IPS DF 4.7 (cell line): Measurements from ENCODE around the gene CSAG2.
"Not testable (repeated sequence)": the region's sequence is repeated elsewhere in the genome, so short reads cannot be mapped to it uniquely, and the experiment has no call there.

Experiments
- DNase-seq: peaks from one replicate; pipeline ENCODE4 v3.0.0-alpha.2; 2013; ENCODE audit warnings: low spot score; ENCODE audit errors: extremely low read depth

The CSAG2 gene

GRCh38 chrX:152709173-152709572 lies at the start of gene CSAG2:
Gene CSAG2, minus strand, starts transcription at chrX:152709273. Its CDS starts 161 bp downstream, at chrX:152709112.
- not testable (repeated sequence) for DNase-seq

DNA sequence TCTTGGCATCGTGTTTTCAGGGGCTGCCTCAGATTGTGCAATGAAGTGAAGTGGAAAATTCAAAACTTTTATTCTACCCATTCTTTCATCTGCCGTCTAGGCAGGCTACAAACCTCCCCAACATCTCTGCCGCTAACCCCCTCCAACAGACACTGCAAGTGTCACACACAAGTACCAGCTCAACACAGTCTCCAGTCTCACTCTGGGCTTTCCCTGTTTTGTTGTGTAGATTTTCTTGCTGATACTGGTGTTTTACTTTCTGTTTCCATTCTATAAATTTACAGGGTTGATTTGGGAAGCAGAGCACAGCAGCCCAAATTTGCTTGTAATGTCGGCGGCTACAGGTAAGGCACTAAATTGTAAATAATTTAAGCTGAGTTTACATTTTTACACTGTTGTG lies 45.8 kb upstream of the CSAG2 start:
- not testable (repeated sequence) for DNase-seq

GRCh38 chrX:152753686-152754650 lies 44.9 kb upstream of the CSAG2 start, which contains the start of gene MAGEA2:
Gene MAGEA2, minus strand, starts transcription at chrX:152753842. Its CDS starts 2,479 bp downstream, at chrX:152751363.
- not testable (repeated sequence) for DNase-seq

- no peak for DNase-seq
These were observed 29.5 kb upstream of the CSAG2 start for GRCh38 chrX:152738560-152738959.

- not testable (repeated sequence) for DNase-seq
These were observed 27.5 kb upstream of the CSAG2 start for GRCh38 chrX:152736528-152736927.

- DNase-seq, result no peak
These were observed 26.9 kb upstream of the CSAG2 start for GRCh38 chrX:152735860-152736511.

GRCh38 chrX:152735101-152735500 lies 26.0 kb upstream of the CSAG2 start:
- DNase-seq, result no peak

DNA sequence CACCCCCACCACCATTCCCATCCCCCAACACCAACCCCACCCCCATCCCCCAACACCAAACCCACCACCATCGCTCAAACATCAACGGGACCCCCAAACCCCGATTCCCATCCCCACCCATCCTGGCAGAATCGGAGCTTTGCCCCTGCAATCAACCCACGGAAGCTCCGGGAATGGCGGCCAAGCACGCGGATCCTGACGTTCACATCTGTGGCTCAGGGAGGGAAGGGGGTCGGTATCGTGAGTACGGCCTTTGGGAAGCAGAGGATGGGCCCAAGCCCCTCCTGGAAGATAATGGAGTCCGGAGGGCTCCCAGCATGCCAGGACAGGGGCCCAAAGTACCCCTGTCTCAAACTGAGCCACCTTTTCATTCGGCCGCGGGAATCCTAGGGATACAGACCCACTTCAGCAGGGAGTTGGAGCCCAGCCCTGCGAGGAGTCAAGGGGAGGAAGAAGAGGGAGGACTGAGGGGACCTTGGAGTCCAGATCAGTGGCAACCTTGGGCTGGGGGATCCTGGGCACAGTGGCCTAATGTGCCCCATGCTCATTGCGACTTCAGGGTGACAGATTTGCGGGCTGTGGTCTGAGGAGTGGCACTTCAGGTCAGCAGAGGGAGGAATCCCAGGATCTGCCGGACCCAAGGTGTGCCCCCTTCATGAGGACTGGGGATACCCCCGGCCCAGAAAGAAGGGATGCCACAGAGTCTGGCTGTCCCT lies 25.2 kb upstream of the CSAG2 start:
- DNase-seq, result not testable (repeated sequence)

- DNase-seq, result no peak
These were observed 24.3 kb upstream of the CSAG2 start, which contains the start of the genes CSAG1 and MAGEA12 for GRCh38 chrX:152733261-152733975. Gene CSAG1, minus strand, starts transcription at chrX:152733721. Its CDS starts 1,261 bp downstream, at chrX:152732460. Gene MAGEA12, plus strand, starts transcription at chrX:152733757. Its CDS starts 2,405 bp downstream, at chrX:152736162.

DNA sequence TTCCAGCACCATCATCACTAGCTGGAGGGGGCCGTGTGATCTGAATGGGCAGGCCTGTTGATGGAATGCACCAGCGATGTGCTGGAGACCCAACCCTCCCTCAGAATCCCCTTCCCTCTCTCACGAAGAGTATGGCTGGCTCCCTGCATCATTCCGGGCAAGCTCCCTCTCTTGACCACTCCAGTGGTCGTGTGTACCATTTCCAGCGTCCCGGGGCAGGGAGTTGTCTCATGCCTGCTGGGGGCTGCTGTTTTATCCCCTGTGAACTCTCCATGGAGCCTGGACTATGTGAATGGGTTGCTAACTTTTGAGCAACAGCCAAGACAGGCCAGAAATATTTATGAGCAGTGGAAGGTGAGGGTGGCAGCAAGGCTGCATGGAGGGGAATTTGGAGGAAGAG lies 16.3 kb upstream of the CSAG2 start:
- no peak for DNase-seq

GRCh38 chrX:152713815-152714787 lies 5.0 kb upstream of the CSAG2 start, which contains the start of gene MAGEA2B:
Gene MAGEA2B, plus strand, starts transcription at chrX:152714628. Its CDS starts 2,479 bp downstream, at chrX:152717107.
- DNase-seq, result not testable (repeated sequence)

GRCh38 chrX:152713195-152713594 lies 4.1 kb upstream of the CSAG2 start:
- not testable (repeated sequence) for DNase-seq

- DNase-seq, result not testable (repeated sequence)
These were observed 2.6 kb downstream of the CSAG2 start for GRCh38 chrX:152706500-152706899.

DNA sequence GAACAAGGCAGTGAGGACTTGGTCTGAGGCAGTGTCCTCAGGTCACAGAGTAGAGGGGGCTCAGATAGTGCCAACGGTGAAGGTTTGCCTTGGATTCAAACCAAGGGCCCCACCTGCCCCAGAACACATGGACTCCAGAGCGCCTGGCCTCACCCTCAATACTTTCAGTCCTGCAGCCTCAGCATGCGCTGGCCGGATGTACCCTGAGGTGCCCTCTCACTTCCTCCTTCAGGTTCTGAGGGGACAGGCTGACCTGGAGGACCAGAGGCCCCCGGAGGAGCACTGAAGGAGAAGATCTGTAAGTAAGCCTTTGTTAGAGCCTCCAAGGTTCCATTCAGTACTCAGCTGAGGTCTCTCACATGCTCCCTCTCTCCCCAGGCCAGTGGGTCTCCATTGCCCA lies 8.7 kb downstream of the CSAG2 start:
- DNase-seq, result not testable (repeated sequence)

DNA sequence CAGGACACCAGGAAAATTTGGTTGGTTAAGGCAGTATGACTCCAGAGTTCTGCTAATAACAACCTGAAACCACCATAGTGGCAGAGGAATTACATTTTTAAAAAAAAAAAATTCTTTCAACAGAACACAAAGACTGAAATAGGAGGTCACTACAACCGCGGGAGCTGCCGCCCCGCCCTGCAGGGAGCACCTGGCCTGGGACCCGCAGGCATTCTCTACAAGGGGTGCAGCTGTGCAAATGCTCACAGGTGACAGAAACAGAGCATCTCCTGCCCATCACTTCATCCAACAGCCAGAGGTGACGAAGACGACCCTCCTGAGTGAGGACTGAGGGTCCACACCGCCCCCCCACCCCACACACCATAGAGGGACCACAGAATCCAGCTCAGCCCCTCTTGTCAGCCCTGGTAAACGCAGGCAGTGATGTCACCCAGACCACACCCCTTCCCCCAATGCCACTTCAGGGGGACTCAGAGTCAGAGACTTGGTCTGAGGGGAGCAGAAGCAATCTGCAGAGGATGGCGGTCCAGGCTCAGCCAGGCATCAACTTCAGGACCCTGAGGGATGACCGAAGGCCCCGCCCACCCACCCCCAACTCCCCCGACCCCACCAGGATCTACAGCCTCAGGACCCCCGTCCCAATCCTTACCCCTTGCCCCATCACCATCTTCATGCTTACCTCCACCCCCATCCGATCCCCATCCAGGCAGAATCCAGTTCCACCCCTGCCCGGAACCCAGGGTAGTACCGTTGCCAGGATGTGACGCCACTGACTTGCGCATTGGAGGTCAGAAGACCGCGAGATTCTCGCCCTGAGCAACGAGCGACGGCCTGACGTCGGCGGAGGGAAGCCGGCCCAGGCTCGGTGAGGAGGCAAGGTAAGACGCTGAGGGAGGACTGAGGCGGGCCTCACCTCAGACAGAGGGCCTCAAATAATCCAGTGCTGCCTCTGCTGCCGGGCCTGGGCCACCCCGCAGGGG lies 10.8 kb downstream of the CSAG2 start, which contains the start of gene MAGEA3:
Gene MAGEA3 (plus strand): TSS at position 843 of the 980 bp plus-strand sequence. CDS start 2,039 bp downstream, outside the sequence.
- not testable (repeated sequence) for DNase-seq

DNA sequence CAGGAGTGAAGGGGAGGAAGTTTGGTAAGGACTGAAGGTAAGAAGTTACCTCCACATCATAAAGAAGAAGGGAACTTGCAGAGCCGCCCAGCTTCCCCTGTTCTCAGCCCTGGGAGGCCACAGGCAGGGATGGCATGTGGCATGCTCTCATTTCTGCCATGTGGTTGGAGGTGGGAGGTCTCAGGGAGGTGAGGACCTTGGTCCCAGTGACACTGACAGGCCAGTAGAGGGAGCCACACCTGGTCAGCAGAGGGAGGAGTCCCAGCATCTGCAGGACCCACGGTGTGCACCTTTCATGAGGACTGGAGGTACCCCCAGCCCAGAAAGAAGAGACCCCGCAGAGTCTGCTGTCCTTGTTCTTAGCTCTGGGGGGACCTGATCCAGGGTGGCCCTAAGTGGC lies 28.1 kb downstream of the CSAG2 start:
- DNase-seq, result not testable (repeated sequence)

DNA sequence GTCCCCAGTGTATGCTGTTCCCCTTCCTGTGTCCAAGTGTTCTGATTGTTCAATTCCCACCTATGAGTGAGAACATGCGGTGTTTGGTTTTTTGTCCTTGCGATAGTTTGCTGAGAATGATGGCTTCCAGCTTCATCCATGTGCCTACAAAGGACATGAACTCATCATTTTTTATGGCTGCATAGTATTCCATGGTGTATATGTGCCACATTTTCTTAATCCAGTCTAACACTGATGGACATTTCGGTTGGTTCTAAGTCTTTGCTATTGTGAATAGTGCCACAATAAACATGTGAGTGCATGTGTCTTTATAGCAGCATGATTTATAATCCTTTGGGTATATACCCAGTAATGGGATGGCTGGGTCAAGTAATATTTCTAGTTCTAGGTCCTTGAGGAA lies 34.4 kb downstream of the CSAG2 start:
- not testable (repeated sequence) for DNase-seq

DNA sequence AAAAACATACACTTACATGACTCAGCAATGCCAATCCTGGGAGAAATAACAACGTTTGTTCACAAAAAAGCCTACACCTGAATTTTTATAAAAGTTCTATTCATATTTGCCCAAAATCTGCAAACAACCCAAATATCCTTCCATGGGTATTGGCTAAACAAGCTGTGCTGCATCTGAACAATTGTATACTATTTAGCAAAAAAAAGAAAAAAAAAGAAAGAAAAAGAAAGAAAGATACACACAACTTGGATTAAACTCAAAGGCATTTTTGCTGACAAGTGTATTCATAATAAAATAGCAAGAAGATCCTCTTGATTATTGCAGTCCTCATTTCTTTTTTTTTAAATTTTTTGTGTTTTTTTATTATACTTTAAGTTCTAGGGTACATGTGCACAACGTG lies 34.9 kb downstream of the CSAG2 start:
- DNase-seq, result no peak
